HFFc6 (cell line): ENCODE measurements around the gene C16orf95. TPM values are rescaled to one million over a fixed set of nuclear protein-coding genes. Genes with fewer than 3 reads are reported as not detected.

Source experiments
- DNase-seq: peaks from one replicate; pipeline ENCODE4 v3.0.0-alpha.2; 2018
- H3K27ac Mint-ChIP-seq: 2 replicates; pipeline ENCODE4 v1.8.0; 2020; ENCODE audit warnings: mild to moderate bottlenecking, mixed read lengths
- H3K27me3 Mint-ChIP-seq: 2 replicates; pipeline ENCODE4 v1.8.0; 2021; ENCODE audit warnings: mild to moderate bottlenecking, moderate library complexity, mixed read lengths; ENCODE audit not compliant: insufficient read depth
- H3K36me3 Mint-ChIP-seq: 2 replicates; pipeline ENCODE4 v1.8.0; 2021; ENCODE audit warnings: low read depth, mixed read lengths
- H3K4me1 Mint-ChIP-seq: 2 replicates; pipeline ENCODE4 v1.8.0; 2020; ENCODE audit warnings: low read depth, mixed read lengths
- H3K4me3 Mint-ChIP-seq: 2 replicates; pipeline ENCODE4 v1.8.0; 2020; ENCODE audit warnings: mild to moderate bottlenecking, moderate library complexity, mixed read lengths
- H3K9me3 Mint-ChIP-seq: 2 replicates; pipeline ENCODE4 v1.8.0; 2020; ENCODE audit warnings: mild to moderate bottlenecking, mixed read lengths
- total RNA-seq, 6 experiments: library from RNA; stranded (reverse); fragmentation: NEBNext Ultra II Directional; extraction: Animal tissue kit (Norgen Biotek cat#: 25700); gene quantifications; 2 replicates in 1 of 6; 3 replicates in 5 of 6; pipeline ENCODE4 v1.2.3, GENCODE V29; 2021
- TF ChIP-seq, protein P1 (sequence below): fragments of 200-600 bp; sonication (generic); IDR thresholded peaks from 2 replicates; pipeline ENCODE4 v1.5.0; 2021; ENCODE audit warnings: antibody characterized with exemption, mild to moderate bottlenecking

C16orf95 gene
- total RNA-seq, 6 experiments from 2014 or later, result 8.5 to 15.0 (median 11.7) TPM

DNA sequence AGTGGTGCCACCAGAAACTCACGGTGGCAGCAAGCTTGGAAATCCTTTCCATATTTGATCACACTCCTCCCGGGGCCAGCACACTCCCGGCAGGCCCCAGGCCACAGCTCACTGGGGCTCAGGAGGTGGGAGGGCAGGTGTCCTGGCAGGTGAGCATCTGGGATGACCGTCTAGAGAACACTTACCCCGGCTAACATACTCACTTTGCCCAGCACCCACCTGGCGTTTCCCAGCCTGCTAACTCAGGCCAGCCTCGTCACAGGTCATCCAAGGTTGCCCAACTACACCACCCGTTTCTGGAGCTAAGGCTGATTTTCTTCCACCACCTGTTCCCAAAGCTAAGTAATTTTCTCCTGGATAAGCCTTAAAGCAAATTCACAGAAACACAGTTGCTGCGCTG, 41.5 kb upstream of the C16orf95 start:
- Mint-ChIP-seq H3K4me1 (peaks cover 6% of the 10 kb centered on the region), H3K27me3 (peaks cover 3% of the 10 kb centered on the region; the same call in 1 of the 2 replicates), H3K4me3 (no peak overlapping the region), H3K27ac (no peak overlapping the region), H3K9me3 (no peaks in the 10 kb centered on the region), H3K36me3 (peaks cover 10% of the 10 kb centered on the region; the same call in 1 of the 2 replicates)
- DNase-seq, result no peak
- TF ChIP-seq, protein P1, sequence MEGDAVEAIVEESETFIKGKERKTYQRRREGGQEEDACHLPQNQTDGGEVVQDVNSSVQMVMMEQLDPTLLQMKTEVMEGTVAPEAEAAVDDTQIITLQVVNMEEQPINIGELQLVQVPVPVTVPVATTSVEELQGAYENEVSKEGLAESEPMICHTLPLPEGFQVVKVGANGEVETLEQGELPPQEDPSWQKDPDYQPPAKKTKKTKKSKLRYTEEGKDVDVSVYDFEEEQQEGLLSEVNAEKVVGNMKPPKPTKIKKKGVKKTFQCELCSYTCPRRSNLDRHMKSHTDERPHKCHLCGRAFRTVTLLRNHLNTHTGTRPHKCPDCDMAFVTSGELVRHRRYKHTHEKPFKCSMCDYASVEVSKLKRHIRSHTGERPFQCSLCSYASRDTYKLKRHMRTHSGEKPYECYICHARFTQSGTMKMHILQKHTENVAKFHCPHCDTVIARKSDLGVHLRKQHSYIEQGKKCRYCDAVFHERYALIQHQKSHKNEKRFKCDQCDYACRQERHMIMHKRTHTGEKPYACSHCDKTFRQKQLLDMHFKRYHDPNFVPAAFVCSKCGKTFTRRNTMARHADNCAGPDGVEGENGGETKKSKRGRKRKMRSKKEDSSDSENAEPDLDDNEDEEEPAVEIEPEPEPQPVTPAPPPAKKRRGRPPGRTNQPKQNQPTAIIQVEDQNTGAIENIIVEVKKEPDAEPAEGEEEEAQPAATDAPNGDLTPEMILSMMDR, result no peak

DNA sequence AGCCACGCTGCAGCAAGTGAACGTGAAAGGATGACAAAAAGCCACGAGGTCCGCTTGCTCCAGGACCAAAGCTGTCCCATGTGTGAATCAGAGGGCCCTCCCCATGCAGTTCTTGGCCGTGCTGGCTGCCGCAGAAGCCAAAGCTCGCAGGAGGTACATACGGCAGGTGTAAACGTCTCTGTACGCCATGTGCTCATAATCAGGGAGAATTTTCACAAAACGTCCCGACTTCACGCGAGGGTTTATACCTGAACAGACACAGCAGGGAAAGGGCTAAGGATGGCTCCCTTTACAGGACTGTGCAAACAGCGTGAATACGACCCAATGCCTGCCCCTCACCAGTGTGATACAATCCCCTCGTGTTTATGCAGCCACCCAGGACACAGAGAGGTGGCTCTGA, 41.1 kb upstream of the C16orf95 start:
- DNase-seq, result no peak
- Mint-ChIP-seq H3K36me3 (peaks cover 10% of the 10 kb centered on the region; the same call in 1 of the 2 replicates), H3K9me3 (no peaks in the 10 kb centered on the region), H3K27ac (no peak overlapping the region), H3K4me1 (peaks cover 1% of the 10 kb centered on the region), H3K4me3 (no peak overlapping the region), H3K27me3 (peaks cover 3% of the 10 kb centered on the region; the same call in 1 of the 2 replicates)
- TF ChIP-seq, protein P1, result no peak

DNA sequence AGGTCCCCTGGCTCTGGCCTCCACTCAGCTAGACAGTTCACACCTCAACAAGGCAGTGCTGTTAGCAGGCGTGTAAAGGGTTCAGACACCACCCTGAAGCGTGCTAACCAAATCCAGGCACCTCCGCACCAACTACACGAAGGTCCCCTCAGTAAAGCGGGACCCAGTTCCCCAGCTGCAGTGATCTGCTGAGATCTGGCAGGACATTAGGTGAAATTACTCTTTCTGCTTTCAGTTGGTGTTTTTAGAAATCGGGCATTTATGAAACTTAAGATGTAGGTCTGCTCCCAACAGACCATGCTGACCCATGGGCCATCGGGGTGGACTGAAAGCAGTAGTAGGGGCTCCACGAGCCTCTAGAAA, 39.3 kb upstream of the C16orf95 start:
- H3K36me3 Mint-ChIP-seq, result peaks cover 10% of the 10 kb centered on the region; the same call in 1 of the 2 replicates
- peaks cover 9% of the 10 kb centered on the region for H3K4me1 Mint-ChIP-seq

DNA sequence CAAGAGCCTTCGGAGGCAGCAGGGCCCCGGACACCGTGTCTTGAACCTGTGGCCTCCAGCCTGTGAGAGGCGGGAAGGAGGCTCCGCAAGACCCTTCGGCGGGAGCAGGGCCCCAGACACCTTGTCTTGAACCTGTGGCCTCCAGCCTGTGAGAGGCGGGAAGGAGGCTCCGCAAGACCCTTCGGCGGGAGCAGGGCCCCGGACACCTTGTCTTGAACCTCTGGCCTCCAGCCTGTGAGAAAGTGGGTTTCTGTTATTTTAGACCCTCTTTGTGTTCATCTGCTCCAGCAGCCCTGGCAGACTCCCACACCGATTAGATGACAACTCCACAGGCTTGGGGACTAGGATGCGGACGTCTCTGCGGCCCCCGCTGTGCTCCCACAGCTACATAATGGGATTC, 36.4 kb upstream of the C16orf95 start:
- Mint-ChIP-seq H3K27me3 (peaks cover 3% of the 10 kb centered on the region; the same call in 1 of the 2 replicates), H3K4me1 (peaks cover 22% of the 10 kb centered on the region), H3K9me3 (no peaks in the 10 kb centered on the region), H3K27ac (no peak overlapping the region), H3K36me3 (peaks cover 9% of the 10 kb centered on the region; the same call in 1 of the 2 replicates), H3K4me3 (no peak overlapping the region)
- no peak for DNase-seq
- TF ChIP-seq, protein P1, result no peak

More for the DNA sequence above, 39.3 kb upstream of the C16orf95 start:
- TF ChIP-seq, protein P1, result no peak
- no peak for DNase-seq
- Mint-ChIP-seq H3K27me3 (peaks cover 3% of the 10 kb centered on the region; the same call in 1 of the 2 replicates), H3K9me3 (no peaks in the 10 kb centered on the region), H3K4me3 (no peak overlapping the region), H3K27ac (no peak overlapping the region)

DNA sequence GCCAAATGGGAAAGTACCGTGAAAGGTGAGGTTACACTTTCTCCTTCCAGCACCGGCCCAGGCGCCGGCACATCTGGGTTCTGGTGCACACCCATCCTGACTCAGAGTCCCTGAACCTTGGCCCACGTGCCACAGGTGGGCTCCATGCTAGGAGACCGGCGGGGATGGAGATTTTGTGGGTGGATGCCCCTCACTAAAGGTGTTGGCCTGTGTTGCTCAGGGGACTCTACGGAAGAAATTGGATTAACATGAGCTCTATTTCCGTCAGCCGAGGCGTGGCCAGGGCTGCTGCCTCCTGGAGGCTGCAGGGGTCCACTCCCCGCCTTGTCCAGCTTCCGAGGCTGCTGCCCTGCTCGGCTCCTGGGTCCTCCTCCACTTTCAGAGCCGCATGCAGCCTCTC, 35.6 kb upstream of the C16orf95 start:
- peaks cover 22% of the 10 kb centered on the region for H3K4me1 Mint-ChIP-seq
- H3K9me3 Mint-ChIP-seq, result no peaks in the 10 kb centered on the region
- DNase-seq, result no peak
- TF ChIP-seq, protein P1, result no peak
- no peak overlapping the region for H3K27ac Mint-ChIP-seq
- peaks cover 3% of the 10 kb centered on the region; the same call in 1 of the 2 replicates for H3K27me3 Mint-ChIP-seq
- no peak overlapping the region for H3K4me3 Mint-ChIP-seq
- peaks cover 5% of the 10 kb centered on the region; the same call in 1 of the 2 replicates for H3K36me3 Mint-ChIP-seq
